BJ (cell line): ENCODE data around the gene R3HDM2. TPM values are rescaled to one million over a fixed set of nuclear protein-coding genes. Genes with fewer than 3 reads are reported as not detected.

ENCODE experiments used
- CTCF ChIA-PET: fragments of 350-600 bp; formaldehyde crosslinking; extraction: SDS; loops from one replicate; lab custom pipeline; 2021; ENCODE audit warnings: antibody characterized with exemption, inconsistent platforms; lab: Yijun Ruan, JAX
- POLR2A ChIA-PET: fragments of 300-600 bp; sonication (Branson Sonifier 250); formaldehyde crosslinking; extraction: SDS; loops from one replicate; lab custom pipeline; 2021; ENCODE audit warnings: antibody characterized with exemption; lab: Charles Lee
- DNase-seq: peaks from one replicate; pipeline ENCODE4 v3.0.0-alpha.2; 2011; ENCODE audit warnings: low read depth
- H3K27me3 ChIP-seq: 2 replicates; pipeline ENCODE4 v1.6.0; 2011; ENCODE audit warnings: low read length; ENCODE audit not compliant: control insufficient read depth, insufficient read depth
- H3K36me3 ChIP-seq: 2 replicates; pipeline ENCODE4 v1.5.1; 2011; ENCODE audit warnings: low read length; ENCODE audit not compliant: control insufficient read depth, insufficient read depth
- H3K4me3 ChIP-seq: 2 replicates; pipeline ENCODE4 v1.5.1; 2011; ENCODE audit warnings: low read depth, mild to moderate bottlenecking, control low read depth, low read length
- CTCF ChIP-seq: IDR thresholded peaks from 2 replicates; pipeline ENCODE4 v1.5.1; 2011; ENCODE audit warnings: low read depth, mild to moderate bottlenecking, control low read depth, inconsistent platforms, low read length, moderate library complexity; ENCODE audit not compliant: insufficient read depth
- polyA plus RNA-seq: library from polyadenylated mRNA; depleted of rRNA; stranded (reverse); fragments of >200 nt; gene quantifications from 2 replicates; pipeline ENCODE4 v1.2.3, GENCODE V29; 2011

The R3HDM2 gene
- polyA plus RNA-seq, 1 experiment, result 27.4 TPM

GRCh38 chr12:57456737-57457490, 26.1 kb upstream of the R3HDM2 start:
- CTCF ChIA-PET, result interaction anchor here (0.6 to 16.7 kb wide), 13 partner anchors 9 to 216 kb away, joined by 3 to 411 read pairs (median 4); no protein-coding TSS in a partner anchor
- DNase-seq, result no peak
- H3K27me3 ChIP-seq, result no peaks in the 10 kb centered on the region
- no peaks in the 10 kb centered on the region for H3K36me3 ChIP-seq
- POLR2A ChIA-PET, result no interaction called here
- H3K4me3 ChIP-seq, result no peak overlapping the region
- TF ChIP-seq CTCF, result no peak

- Histone ChIP-seq H3K27me3 (no peaks in the 10 kb centered on the region), H3K4me3 (peak overlapping the region; percentile 8), H3K36me3 (no peaks in the 10 kb centered on the region)
- TF ChIP-seq CTCF, result peak; percentile 71
- CTCF ChIA-PET, result interaction anchor here (0.6 to 16.7 kb wide), 25 partner anchors 10 to 344 kb away, joined by 3 to 411 read pairs (median 4); partner anchors contain the start of gene INHBC
- DNase-seq, result no peak
- POLR2A ChIA-PET, result interaction anchor here (0.6 kb wide), 1 partner anchor 206 kb away, joined by 3 read pairs; no protein-coding TSS in a partner anchor
These were observed 25.4 kb upstream of the R3HDM2 start for GRCh38 chr12:57456145-57456700.

GRCh38 chr12:57455374-57456144, 24.7 kb upstream of the R3HDM2 start:
- ChIA-PET CTCF (interaction anchor here (0.6 to 16.7 kb wide), 28 partner anchors 7 to 343 kb away, joined by 3 to 411 read pairs (median 4); partner anchors contain the start of gene INHBC), POLR2A (interaction anchor here (0.6 kb wide), 3 partner anchors 113 to 337 kb away, joined by 3 to 8 read pairs (median 8); no protein-coding TSS in a partner anchor)
- no peaks in the 10 kb centered on the region for H3K27me3 ChIP-seq
- DNase-seq, result no peak
- H3K36me3 ChIP-seq, result no peaks in the 10 kb centered on the region
- no peak for TF ChIP-seq CTCF
- peak overlapping the region; percentile 8 for H3K4me3 ChIP-seq

- H3K36me3 ChIP-seq, result no peaks in the 10 kb centered on the region
- no peak for TF ChIP-seq CTCF
- ChIA-PET POLR2A (interaction anchor here (0.6 kb wide), 2 partner anchors 112 to 336 kb away, joined by 8 read pairs; no protein-coding TSS in a partner anchor), CTCF (interaction anchor here (0.9 to 16.7 kb wide), 22 partner anchors 8 to 241 kb away, joined by 3 to 411 read pairs (median 6); partner anchors contain the start of gene INHBC)
- peak within 1 kb of the TSS; percentile 8 for H3K4me3 ChIP-seq
- no peaks in the 10 kb centered on the region for H3K27me3 ChIP-seq
- DNase-seq, result peak; percentile 57
These were observed 23.9 kb upstream of the R3HDM2 start, which contains the start of gene INHBE for GRCh38 chr12:57454566-57455373. TSS of gene INHBE (plus strand) at chr12:57455307. CDS start at chr12:57455537, 230 bp downstream.
